22Rv1 (cell line): ENCODE measurements around the gene SHBG.

Experiments
- CTCF ChIP-seq: fragments of 450-650 bp; IDR thresholded peaks from 2 replicates; pipeline ENCODE4 v1.5.1; 2017; ENCODE audit warnings: mild to moderate bottlenecking
- ZFX ChIP-seq: fragments of 450-650 bp; IDR thresholded peaks from 2 replicates; pipeline ENCODE4 v1.6.1; 2017; ENCODE audit warnings: antibody characterized with exemption, borderline replicate concordance

GRCh38 chr17:7676533-7676932 lies 46.6 kb downstream of the SHBG start:
- no peak for TF ChIP-seq CTCF
- no peak for TF ChIP-seq ZFX
